Fibroblast of mammary gland (primary cell): ENCODE measurements around the gene ZNF598.
A peak's percentile ranks its signal among the peaks of the same experiment; 100 is the strongest.
"Not testable (repeated sequence)": the region's sequence is repeated elsewhere in the genome, so short reads cannot be mapped to it uniquely, and the experiment has no call there.

Source experiments
- DNase-seq: peaks from one replicate; pipeline ENCODE4 v3.0.0-alpha.2; 2010; ENCODE audit warnings: low read depth
- H3K4me3 ChIP-seq: 2 replicates; pipeline ENCODE4 v1.5.1; 2011; ENCODE audit warnings: low read depth, mild to moderate bottlenecking, low read length, moderate library complexity; ENCODE audit not compliant: control insufficient read depth
- TF ChIP-seq, protein P1 (sequence below): conservative IDR thresholded peaks from 2 replicates; pipeline ENCODE4 v1.5.1; 2011; ENCODE audit warnings: low read depth, low read length, inconsistent platforms; ENCODE audit not compliant: control insufficient read depth, insufficient read depth

The ZNF598 gene

DNA sequence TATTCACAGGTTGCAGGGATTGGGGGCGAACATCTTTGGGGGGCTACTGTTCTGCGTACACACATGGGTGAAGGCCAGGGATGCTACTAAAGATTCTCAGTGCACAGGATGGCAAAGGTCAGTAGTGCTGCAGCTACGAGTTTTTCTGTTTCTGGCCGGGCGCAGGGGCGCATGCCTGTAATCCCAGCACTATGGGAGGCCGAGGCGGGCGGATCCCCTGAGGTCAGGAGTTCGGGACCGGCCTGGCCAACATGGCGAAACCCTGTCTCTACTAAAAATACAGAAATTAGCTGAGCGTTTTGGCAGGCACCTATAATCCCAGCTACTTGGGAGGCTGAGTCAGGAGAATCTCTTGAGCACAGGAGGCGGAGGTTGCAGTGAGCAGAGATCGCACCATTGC lies 3.9 kb upstream of the ZNF598 start:
- TF ChIP-seq, protein P1, sequence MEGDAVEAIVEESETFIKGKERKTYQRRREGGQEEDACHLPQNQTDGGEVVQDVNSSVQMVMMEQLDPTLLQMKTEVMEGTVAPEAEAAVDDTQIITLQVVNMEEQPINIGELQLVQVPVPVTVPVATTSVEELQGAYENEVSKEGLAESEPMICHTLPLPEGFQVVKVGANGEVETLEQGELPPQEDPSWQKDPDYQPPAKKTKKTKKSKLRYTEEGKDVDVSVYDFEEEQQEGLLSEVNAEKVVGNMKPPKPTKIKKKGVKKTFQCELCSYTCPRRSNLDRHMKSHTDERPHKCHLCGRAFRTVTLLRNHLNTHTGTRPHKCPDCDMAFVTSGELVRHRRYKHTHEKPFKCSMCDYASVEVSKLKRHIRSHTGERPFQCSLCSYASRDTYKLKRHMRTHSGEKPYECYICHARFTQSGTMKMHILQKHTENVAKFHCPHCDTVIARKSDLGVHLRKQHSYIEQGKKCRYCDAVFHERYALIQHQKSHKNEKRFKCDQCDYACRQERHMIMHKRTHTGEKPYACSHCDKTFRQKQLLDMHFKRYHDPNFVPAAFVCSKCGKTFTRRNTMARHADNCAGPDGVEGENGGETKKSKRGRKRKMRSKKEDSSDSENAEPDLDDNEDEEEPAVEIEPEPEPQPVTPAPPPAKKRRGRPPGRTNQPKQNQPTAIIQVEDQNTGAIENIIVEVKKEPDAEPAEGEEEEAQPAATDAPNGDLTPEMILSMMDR = no peak
- no peak for DNase-seq
- H3K4me3 ChIP-seq = no peak overlapping the region

DNA sequence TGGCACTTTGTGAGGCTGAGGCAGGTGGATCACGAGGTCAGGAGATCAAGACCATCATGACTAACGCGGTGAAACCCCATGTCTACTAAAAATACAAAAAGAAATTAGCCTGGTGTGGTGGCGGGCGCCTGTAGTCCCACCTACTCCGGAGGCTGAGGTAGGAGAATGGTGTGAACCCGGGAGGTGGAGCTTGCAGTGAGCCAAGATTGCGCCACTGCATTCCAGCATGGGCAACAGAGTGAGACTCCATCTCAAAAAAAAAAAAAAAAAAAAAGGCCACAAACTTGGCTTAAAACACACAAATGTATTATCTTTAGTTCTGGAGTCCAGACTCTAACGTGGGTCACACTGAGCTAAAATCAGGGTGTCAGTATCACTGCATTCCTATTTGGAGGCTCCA lies 2.1 kb upstream of the ZNF598 start:
- not testable (repeated sequence) for DNase-seq

DNA sequence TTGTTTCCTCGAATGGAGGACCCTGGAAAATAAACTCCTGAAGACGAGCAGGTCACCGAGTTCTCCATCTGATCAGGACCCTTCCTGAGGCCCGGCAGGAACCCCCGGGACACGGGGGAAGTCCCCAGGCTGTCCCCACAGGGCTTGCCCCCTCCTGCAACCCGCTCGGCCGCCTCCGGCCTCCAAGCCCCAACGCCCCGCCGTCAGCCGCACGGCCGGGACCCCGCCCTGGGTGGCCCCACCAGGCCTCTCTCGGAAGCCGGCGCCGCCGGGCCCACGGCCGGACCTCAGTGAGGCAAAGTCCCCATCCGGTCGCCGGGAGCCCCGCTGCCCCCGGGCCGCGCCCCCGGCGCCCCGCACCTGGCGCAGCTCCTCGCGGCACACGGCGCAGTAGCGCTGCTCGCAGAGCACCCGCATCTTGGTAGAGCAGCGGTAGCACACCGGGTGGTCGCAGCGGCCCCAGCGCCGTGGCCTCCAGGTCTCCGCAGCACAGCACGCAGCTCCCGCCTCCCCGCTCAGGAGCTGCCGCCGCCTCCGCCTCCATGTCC lies 383 bp downstream of the ZNF598 start:
- no peak for DNase-seq
- TF ChIP-seq, protein P1 = no peak
- peak overlapping the region; percentile 63 for H3K4me3 ChIP-seq

More for the DNA sequence above, 2.1 kb upstream of the ZNF598 start:
- not testable (repeated sequence) for H3K4me3 ChIP-seq

DNA sequence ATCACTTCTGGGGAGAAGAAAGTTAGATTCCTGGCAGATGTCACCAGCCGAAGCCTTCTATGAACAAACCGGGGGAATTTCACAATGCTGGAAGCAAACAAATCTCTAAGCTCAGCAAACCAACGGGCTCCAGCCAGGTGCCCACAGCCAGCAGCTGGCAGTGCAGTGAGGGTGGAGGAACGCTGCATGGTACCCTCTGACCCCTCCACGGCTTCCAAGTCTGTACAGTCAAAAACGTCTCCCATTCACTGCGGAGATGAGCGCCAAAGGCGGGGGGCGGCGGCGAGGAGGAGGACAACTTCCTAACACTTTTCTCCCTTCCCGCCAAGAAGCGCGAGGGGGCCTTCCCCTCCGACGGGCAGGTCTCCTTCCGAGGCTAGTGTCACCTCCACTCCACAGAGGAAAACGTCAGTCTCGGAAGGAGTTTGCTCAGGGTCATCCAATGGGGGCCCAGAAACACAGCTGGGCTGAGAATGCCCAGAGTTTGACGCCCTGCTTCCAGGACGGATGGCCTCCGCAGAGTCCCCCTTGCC lies 924 bp downstream of the ZNF598 start:
- H3K4me3 ChIP-seq = peak overlapping the region; percentile 63
- DNase-seq = peak; percentile 55
- TF ChIP-seq, protein P1 = no peak

DNA sequence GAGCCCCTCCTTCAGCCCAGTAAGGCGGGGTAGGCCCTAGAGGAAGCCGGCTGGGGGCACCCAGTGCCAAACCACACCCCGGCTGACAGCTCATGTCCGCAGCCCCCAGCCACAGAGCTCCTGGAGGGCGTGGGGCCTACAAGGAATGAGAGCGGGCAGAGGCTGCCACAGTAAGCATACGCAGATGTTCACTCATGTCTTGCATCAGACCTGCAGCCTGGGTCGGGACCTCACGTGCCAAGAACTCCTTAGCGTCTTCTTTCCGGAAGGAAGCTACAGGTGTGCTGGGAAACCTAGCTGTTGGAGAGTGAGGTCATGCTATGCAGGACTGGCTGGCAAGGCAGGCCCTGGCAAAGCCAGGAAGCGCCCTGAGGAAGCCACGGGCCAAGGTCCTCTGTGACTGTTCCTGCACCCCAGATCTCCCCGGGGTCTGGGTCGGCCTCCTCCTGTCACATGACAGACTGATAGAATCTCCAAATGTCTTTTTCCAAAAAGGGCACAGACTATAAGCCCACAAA lies 1.6 kb downstream of the ZNF598 start:
- TF ChIP-seq, protein P1 = no peak
- peak; percentile 89 for DNase-seq
- peak overlapping the region; percentile 63 for H3K4me3 ChIP-seq

DNA sequence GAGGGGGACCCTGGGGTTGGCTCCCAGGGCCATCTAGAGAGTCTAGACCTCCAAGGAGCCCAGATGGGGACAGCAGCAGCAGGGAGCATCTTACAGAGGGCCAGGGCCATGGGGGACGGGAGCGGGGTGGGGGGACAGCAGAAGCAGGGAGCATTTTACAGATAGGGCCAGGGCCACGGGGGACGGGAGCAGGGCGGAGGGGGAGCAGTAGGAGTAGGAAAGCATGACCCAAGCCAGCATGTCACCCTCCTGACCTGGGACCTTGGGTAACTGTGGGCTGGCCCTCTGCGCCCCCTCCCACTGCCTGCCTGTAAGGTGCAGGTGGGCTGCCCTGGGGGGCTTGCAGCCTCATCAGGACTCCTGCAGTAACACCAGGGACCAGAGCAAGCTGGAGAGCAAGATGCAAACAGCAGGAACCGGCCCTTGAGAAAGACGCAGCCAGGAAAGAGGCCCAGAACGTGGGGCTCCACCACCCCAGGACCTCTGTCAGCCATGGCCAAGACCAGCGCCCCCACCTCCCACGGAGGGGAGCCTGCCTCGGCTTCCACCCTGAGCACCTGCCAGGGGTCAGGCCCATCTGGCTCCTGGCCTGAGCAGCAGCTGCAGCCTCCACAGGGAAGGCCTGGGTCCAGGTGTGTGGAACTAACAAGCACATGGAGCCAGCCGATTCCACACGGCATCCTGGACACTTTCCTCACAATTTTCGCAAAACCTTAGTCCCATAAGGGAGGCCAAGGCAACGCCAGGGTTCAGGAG lies 2.4 kb downstream of the ZNF598 start:
- H3K4me3 ChIP-seq = peak overlapping the region; percentile 63
- TF ChIP-seq, protein P1 = no peak

DNA sequence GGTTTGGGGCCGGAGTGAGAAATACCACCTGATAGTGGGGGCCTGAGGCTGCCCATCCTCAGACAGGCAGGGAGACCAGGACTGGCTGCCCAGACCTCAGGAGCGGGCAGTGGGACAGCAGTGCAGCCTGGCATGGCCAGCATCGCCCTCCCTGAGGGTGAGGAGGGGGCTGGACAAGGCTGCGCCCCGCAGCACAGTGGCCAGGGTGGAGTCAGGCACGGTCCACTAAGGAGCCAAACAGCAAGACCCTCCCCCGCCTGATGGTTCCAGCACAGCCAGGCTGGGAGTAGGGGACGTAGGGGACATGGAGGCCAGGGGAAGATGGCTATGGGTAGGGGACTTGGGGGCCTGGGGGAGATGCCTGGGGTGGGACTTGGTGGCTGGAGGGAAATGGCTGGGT lies 3.3 kb downstream of the ZNF598 start:
- no peak overlapping the region for H3K4me3 ChIP-seq
- DNase-seq = no peak
- TF ChIP-seq, protein P1 = no peak

More for the DNA sequence above, 2.4 kb downstream of the ZNF598 start:
- DNase-seq = no peak
